Measurements from ENCODE around the gene NUP35.

NUP35 gene, protein sequence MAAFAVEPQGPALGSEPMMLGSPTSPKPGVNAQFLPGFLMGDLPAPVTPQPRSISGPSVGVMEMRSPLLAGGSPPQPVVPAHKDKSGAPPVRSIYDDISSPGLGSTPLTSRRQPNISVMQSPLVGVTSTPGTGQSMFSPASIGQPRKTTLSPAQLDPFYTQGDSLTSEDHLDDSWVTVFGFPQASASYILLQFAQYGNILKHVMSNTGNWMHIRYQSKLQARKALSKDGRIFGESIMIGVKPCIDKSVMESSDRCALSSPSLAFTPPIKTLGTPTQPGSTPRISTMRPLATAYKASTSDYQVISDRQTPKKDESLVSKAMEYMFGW

GRCh38 chr2:183124222-183124956, at the start of gene NUP35:
Gene NUP35 (plus strand): TSS chr2:183124443. CDS start chr2:183124458, 15 bp downstream.
- DNase-seq = peak; percentile 81

DNA sequence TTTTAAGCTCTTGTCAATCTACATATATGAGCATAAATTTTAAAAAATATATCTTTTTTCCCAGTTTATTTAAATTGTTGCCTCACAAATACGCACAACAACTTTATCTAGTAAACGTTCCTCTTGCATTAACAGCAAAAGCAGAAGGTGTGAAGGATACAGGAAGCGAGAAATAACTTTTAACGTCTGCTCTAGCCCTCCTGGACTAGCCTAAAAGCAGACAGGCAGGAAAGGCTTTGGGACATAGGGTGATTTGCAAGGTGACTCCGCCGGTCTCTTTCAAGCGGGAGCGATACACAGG, 46.1 kb upstream of the NUP35 start:
- no peak for DNase-seq

- DNase-seq = peak; percentile 78
Observed at GRCh38 chr2:183078464-183079138, 45.6 kb upstream of the NUP35 start, which contains the start of gene DUSP19. Gene DUSP19 (plus strand): TSS chr2:183078747. CDS start chr2:183078934, 187 bp downstream.

DNA sequence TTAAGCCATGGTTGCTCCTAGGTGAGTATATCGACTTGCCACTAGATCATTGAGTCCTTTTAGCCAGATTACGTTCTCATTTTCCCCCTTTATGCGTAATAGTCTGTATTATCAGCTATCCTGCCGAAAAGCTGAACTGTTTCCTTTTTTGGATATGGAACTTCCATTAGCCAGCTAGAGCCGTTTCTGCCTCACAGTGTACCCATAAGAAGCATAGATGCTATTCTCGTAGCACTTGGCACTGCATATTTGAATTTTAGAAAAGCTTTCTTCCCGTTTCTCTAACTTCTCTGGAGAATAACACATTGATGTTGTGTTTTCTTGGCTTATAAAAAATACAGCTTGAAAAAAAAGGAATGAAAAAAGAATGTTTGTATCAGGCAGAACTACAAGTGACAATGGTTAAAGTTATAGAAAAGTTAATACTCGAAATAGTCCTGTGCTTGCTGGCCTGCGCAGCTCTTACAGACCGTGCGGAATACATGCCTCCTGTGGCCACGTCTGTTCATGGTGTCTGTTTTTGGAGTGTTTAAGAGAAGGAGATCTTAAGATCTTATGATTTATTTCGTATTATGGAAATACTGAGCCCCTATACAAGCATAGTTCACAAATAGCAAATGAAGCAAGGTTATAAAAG, 45.0 kb upstream of the NUP35 start:
- DNase-seq = no peak

DNA sequence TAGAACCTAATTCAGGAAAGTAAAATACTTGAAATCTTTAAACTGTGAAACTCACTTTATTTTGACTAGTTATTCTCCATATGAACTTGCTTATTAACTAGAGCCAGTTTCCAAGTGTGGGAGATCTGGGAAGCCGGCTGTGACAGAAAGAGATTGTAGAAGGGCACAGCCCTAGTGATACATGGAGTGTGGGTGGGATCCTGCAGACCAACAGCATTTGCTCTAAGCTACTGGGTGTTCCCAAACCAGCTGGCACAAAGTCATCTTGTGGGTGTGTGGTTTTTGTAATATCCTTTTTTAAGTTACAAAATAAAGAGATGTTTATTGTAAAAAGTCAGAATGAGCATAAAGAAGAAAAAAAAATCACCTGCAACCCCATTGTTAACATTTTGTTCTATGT, 42.3 kb upstream of the NUP35 start:
- DNase-seq = no peak

DNA sequence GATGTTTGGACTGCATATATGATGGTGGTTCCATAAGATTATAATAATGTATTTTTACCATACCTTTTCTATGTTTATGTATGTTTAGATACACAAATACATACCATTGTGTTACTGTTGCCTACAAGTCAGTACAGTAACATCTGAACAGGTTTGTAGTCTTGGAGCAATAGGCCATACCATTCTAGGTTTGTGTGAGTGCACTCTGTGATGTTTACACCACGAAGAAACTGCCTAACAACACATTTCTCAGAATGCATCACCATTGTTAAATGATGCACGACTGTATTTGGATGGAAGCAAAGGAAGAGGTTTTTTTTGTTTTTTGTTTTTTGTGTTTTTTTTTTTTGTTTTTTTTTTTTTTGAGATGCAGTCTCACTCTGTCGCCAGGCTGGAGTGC, 36.2 kb upstream of the NUP35 start:
- no peak for DNase-seq

- no peak for DNase-seq
Observed at GRCh38 chr2:183089192-183089851, 34.9 kb upstream of the NUP35 start.

GRCh38 chr2:183091318-183091953, 32.8 kb upstream of the NUP35 start:
- no peak for DNase-seq

GRCh38 chr2:183091954-183092345, 32.3 kb upstream of the NUP35 start:
- DNase-seq = no peak

DNA sequence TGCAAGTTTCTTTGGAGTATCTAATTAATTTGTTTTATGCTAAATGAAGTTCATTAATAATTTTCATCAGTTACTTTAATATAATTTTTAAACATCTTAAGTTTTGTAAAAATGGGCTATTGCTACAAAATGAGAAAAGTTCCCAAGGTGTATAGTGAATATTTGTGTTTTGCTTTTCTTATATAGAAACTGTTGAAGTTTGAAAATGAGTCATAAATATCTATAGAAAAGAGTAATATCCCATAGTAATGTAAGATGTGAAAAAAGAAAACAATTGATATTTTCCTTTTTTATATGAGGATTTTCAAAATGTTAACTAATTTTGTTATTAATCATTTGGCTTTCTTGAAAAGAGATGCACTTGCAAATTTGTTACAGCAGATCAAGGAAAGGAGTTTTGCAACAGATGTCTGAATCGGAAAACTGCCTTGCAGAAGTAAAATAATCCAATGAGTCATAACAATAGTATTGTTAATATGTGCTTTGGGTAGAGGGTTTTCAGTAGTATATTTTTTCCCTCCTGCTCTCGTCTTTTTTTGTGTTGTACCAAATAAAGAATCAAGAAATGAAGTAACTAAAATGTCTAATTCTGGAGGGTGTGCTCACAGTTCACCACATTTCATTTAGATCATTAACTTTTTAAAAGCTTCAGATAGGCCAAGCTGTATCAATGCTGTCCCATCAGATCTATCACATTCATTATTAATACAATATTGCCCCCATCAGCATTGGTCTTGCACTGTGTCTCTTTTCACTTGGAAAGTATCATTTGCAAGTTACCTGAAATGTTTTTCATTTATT, 30.2 kb upstream of the NUP35 start:
- DNase-seq = no peak

DNA sequence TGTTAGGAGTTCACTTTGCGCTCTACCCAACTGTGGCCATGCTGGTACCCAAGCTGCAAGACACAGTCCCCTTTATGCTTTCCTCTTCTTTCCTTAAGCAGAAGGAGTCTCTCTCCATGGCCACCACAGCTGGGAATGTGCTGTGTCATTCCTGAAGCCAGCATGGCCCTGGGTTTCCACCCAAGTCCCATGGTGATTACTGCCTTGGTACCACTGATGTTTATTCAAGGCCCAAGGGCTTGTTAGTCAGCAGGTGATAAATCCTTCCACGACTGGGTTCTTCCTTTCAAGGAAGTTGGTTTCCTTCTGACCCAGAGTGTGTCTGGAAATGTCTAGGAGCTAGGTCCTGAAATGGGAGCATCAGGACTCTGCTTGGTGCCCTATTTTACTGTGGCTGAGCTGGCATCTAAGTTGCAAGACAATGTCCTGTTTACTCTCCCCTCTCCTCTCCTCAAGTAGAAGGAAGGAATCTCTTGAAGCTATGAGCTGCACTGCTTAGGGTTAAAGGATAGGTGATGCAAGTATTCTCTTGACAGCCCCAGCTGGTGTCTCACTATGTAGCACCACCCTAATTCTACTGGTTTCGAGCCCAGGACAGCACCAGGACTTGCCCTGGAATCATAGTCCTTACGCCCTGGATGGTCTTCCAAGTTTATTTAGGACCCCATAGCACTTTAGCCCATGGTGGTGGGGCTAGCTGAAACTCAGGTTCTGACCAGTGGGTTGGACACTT, 18.7 kb upstream of the NUP35 start:
- no peak for DNase-seq

GRCh38 chr2:183112577-183112976, 11.7 kb upstream of the NUP35 start:
- DNase-seq = no peak

DNA sequence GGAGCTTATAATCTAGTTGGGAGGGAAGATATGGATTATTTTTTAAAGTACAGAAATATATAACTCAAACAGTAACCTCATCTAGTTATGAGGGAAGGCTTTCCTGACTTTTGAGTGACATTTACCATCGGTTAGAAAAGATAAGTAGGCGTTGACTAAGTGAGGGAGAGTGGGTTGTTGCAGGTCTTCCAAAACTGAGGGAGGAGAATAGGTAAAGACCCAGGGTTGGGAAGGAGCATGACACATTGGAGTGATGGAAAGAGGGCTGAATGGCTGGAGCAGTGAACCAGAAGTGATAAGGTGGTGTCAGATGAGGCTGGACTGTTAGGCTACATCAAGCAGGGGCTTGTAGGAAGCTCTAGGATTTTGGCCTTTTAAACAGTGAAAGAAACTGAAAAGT, 10.6 kb upstream of the NUP35 start:
- DNase-seq = no peak

GRCh38 chr2:183117226-183117625, 7.0 kb upstream of the NUP35 start:
- no peak for DNase-seq

DNA sequence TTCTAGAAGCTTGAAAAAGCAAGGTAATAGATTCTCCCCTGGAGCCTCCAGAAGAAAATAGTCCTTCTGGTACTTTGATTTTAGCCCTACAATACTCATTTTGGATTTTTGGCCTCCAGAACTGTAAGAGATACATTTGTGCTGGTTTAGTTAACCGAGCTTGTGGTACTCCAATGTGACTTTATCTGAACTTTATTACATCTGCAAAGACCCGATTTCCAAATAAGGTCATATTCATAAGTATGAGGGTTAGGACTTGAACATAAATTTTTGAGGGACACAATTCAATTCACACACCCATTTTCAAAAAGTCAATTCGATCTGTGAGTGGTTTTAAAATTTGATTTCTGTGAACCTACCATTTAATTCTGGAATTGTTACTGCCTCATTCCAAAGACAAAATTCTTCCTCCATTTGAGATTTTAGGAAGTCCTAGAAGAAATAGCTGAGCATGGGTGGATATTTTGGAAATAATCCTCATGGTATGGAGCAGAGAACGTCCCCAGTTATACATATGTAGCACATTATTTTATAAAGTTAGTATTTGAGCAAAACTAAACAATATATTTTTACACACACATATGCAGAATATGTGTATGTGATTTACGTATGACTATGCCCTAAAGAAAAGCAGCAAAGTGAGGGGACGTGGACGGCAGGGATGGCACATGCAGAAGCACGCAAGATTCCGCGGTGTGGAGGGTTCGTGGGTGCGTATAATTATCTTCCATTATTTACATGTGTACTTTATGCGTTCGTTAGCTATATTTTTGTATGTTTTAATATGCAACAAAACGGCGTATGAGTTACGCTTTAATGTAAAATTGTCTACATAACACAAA, 905 bp upstream of the NUP35 start:
- DNase-seq = no peak

- no peak for DNase-seq
Observed at GRCh38 chr2:183123959-183124221, 353 bp upstream of the NUP35 start.

GRCh38 chr2:183124957-183125255, 663 bp downstream of the NUP35 start:
- DNase-seq = no peak

- no peak for DNase-seq
Observed at GRCh38 chr2:183125659-183126341, 1.6 kb downstream of the NUP35 start.

- DNase-seq = no peak
Observed at GRCh38 chr2:183126635-183127034, 2.4 kb downstream of the NUP35 start.

DNA sequence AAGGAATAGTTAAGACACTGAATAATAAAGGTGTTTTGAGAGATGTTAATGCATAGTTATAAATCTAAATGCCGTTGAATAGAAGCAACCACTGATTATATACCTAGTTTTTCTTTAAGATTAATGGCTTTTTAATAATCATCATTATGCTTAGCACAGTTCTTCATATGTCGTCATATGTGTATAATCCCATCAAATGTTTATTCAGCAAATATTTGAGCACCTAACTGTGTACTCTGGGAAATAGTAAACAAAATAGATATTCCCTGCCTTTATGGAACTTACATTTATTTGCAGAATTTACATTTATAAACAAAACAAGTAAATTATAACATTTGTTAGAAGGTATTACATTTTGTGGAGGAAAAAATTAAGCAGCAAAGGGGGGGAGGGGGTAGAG, 9.8 kb downstream of the NUP35 start:
- DNase-seq = no peak

All from activated CD8-positive, alpha-beta memory T cell treated with anti-CD3 and anti-CD28 coated beads, Interleukin-2, amount 50 U/mL, for 4 hours (primary cell).